ENCODE measurements around the gene SPECC1.
"Not testable (repeated sequence)": the region's sequence is repeated elsewhere in the genome, so short reads cannot be mapped to it uniquely, and the experiment has no call there.

Gene SPECC1

DNA sequence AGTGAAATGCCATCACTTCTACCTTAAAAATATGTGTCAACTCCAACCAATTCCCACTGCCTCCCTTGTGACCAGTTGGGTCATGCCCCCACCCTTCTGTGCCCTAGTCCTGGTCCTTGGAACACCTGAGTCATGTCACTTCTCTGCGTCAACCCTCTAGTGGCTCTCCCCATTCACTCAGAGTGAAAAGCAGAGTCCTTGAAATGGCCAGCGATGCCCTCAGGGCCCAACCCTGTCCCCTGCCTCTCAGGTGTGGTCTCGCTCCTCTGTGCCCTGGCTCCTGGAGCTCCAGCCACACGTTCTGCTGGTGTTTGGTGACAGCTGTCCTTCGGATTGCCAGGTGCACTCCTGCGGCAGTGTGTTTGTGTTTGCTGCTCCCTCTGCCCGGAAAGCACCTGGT lies 89.2 kb downstream of the SPECC1 start:
- TF ChIP-seq, protein P1, sequence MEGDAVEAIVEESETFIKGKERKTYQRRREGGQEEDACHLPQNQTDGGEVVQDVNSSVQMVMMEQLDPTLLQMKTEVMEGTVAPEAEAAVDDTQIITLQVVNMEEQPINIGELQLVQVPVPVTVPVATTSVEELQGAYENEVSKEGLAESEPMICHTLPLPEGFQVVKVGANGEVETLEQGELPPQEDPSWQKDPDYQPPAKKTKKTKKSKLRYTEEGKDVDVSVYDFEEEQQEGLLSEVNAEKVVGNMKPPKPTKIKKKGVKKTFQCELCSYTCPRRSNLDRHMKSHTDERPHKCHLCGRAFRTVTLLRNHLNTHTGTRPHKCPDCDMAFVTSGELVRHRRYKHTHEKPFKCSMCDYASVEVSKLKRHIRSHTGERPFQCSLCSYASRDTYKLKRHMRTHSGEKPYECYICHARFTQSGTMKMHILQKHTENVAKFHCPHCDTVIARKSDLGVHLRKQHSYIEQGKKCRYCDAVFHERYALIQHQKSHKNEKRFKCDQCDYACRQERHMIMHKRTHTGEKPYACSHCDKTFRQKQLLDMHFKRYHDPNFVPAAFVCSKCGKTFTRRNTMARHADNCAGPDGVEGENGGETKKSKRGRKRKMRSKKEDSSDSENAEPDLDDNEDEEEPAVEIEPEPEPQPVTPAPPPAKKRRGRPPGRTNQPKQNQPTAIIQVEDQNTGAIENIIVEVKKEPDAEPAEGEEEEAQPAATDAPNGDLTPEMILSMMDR (IDR thresholded peaks at IDR 0.05; ENCODE audit: low read depth, low read length): no peak
- no peak for DNase-seq (ENCODE audit: extremely low read depth, low read depth)

GRCh38 chr17:20100806-20101205 lies 91.6 kb downstream of the SPECC1 start:
- DNase-seq (ENCODE audit: extremely low read depth, low read depth): not testable (repeated sequence)

DNA sequence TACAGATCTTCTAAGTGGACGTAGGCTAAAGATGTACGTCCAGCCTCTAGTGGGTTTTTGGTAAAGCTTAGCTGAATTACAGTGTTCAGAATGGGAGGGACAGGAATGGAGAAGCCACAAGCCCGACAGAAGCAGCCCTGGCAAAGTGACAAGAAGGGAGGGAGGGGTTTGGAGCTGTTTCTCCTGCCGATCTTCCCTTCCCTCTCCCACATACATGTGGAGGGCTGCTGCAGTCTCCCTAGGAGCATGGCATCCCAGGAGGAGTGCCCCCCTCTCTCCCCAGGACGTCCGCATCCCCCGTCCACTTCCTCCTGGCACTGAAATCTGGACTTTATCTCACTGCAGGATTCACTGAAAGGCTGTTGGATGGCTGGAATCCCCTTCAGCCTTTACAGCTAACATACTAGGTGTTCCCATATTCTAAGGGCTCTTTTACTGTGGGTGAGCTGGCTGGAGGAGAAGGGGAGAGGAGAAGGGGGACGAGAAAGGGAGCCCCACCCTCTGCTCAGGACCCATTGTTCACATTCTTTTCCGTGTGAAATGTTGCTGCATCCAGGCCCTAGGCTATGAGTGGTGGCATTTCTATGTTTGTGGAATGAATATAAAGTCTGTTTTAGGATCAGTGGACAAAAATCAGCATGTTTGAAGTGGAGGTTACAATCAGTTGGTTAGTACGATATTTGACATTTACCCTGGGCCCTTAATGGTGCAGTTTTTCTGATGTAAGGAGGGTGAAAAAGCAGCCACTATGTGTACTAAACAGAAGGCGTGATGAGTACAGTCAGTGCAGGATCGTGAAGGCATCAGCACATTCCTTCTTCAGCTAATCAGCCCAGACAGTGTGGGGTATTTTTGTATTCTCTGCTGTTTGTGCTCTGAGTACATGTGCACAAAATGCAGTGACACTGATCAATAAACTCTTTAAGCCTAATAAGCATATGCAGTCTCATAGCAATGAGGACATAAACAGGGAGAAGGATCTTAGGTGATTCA lies 94.6 kb downstream of the SPECC1 start:
- TF ChIP-seq, protein P1 (IDR thresholded peaks at IDR 0.05; ENCODE audit: low read depth, low read length): no peak
- DNase-seq (ENCODE audit: extremely low read depth, low read depth): no peak

DNA sequence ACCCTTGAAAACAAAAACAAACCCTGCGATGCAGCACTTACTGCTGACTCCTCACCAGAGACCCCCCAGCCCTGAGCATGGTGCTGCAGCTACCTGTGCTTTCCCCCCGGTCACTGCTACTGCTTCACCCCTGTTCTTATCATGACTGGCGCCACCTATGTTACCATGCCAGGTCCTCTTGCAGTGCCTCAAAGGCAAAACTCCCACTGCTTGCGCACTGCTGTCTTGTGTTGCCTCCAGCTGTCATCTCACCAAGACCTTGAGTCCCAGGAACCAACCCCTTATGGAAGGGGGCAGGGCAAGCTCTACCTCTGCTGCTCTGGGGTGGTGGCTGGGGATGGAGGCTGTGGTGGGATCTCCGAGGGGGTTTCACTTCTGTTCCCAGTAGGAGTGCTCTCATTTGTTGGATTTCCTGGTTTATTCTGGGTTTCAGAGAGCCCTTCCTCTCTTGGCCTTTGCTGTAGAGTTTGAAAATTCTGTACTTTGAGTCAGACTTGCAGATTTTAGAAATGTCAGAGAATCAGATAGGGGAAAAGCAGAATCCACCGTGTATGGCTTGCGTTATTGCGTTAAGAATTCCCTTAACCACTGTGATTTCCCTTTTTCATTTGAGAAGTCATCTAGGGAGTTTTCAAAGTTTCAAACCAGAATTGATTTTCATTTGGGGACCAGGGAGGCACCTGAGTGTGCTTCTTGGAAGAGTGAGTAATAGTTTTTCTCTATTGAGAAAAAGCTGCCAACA lies 96.6 kb downstream of the SPECC1 start:
- TF ChIP-seq, protein P1 (IDR thresholded peaks at IDR 0.05; ENCODE audit: low read depth, low read length): no peak
- DNase-seq (ENCODE audit: extremely low read depth, low read depth): no peak

DNA sequence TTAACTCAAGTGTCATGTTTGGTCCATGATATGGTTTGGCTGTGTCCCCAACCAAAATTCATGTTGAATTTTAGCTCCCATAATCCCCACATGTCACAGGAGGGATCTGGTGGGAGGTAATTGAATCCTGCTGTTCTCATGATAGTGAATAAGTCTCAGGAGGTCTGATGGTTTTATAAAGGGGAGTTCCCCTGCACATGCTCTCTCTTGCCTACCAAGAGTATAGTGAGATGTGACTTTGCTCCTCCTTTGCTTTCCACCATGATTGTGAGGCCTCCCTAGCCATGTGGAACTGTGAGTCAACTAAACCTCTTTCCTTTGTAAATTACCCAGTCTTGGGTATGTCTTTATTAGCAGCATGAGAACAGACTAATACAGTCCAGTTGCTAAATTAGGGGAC lies 97.3 kb downstream of the SPECC1 start:
- not testable (repeated sequence) for DNase-seq (ENCODE audit: extremely low read depth, low read depth)

GRCh38 chr17:20109076-20109475 lies 99.9 kb downstream of the SPECC1 start:
- TF ChIP-seq, protein P1 (IDR thresholded peaks at IDR 0.05; ENCODE audit: low read depth, low read length): no peak

DNA sequence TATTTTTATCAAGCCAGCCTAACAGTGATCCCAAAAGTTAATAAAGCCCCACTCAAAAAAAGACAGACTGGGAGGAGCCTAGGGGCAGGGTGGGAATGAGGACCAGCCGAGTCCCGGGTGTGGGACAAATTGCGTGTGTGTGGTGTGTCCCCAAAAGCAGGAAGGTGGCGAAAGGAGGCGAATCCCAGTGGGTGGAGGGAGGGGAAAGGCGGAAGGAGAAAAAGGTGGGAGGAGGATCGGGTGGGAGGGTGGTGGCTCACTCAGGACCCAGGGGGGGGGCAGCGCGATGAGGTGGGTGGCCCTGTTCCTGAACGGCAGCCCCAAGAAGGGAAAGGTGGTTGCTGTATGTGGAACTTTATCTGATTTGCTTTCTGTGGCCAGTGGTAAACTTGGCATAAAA lies 102.4 kb downstream of the SPECC1 start:
- TF ChIP-seq, protein P1 (IDR thresholded peaks at IDR 0.05; ENCODE audit: low read depth, low read length): no peak
- DNase-seq (ENCODE audit: extremely low read depth, low read depth): no peak

More at GRCh38 chr17:20109076-20109475, 99.9 kb downstream of the SPECC1 start:
- no peak for DNase-seq (ENCODE audit: extremely low read depth, low read depth)

DNA sequence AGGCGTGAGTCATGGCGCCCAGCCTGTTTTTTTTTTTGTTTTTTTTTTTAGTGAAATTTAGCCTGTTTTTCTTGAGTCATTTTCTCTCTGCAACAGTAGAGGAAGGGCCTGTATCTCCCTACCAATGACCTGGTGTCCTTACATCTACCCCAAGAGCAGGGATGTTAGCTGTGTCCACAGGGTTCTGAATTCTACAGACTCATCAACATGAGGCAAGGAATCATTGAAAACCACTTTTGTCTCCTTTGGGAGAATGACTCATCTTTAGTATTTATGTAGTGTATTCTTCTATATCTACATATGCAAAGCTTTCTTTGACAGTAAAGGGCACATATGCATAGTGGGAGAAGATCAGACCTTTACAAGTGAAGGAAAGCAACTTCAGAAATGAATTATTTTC lies 105.3 kb downstream of the SPECC1 start:
- TF ChIP-seq, protein P1 (IDR thresholded peaks at IDR 0.05; ENCODE audit: low read depth, low read length): no peak

More for the DNA sequence above, 105.3 kb downstream of the SPECC1 start:
- DNase-seq (ENCODE audit: extremely low read depth, low read depth): no peak

All from AG09319 (cell line).